Vagina (tissue), 2 donors: ENCODE results near the gene CBFA2T2.

ENCODE experiments used
- POLR2AphosphoS5 ChIP-seq, 2 donors: sonication (generic); formaldehyde crosslinking; IDR thresholded peaks; one replicate each; pipeline ENCODE4 v1.9.0; 2017; ENCODE audit warnings: antibody characterized with exemption in 2 of 2, mild to moderate bottlenecking in 2 of 2, low read depth in 1 of 2; ENCODE audit not compliant: insufficient read depth in 1 of 2
- TF ChIP-seq, protein P1 (sequence below), 3 experiments: fragments of 450-650 bp in 2 of 3; fragments of 200-600 bp in 1 of 3; sonication (generic) in 1 of 3; IDR thresholded peaks; one replicate each; pipeline ENCODE4 v1.5.1; 2017 to 2019; ENCODE audit warnings: antibody characterized with exemption in 3 of 3, mild to moderate bottlenecking in 2 of 3, moderate library complexity in 2 of 3

DNA sequence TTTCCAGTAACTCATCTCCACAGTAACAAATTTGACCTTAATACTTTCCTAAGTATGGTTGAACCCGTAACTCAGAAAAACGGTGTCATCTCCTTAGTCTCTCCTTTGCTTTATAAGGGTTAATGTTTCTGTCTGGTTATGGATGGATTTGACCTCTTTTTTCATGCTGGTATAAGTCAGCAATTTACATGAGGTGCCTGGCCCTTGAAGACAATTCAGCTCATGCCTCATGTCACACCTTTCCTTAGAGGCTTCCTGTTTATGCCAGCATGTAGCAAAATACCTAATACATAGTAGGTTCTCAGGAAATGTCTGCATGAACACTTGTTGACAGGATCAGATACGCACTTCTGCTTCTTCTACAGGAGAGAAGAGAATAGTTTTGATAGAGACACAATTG, 134.5 kb downstream of the CBFA2T2 start:
- TF ChIP-seq, protein P1, sequence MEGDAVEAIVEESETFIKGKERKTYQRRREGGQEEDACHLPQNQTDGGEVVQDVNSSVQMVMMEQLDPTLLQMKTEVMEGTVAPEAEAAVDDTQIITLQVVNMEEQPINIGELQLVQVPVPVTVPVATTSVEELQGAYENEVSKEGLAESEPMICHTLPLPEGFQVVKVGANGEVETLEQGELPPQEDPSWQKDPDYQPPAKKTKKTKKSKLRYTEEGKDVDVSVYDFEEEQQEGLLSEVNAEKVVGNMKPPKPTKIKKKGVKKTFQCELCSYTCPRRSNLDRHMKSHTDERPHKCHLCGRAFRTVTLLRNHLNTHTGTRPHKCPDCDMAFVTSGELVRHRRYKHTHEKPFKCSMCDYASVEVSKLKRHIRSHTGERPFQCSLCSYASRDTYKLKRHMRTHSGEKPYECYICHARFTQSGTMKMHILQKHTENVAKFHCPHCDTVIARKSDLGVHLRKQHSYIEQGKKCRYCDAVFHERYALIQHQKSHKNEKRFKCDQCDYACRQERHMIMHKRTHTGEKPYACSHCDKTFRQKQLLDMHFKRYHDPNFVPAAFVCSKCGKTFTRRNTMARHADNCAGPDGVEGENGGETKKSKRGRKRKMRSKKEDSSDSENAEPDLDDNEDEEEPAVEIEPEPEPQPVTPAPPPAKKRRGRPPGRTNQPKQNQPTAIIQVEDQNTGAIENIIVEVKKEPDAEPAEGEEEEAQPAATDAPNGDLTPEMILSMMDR (IDR thresholded peaks at IDR 0.05), result no peak
- no peak for TF ChIP-seq POLR2AphosphoS5 (IDR thresholded peaks at IDR 0.05; ENCODE audit: insufficient read depth in 1 of 2, low read depth in 1 of 2)
